ENCODE measurements around the gene ST8SIA6. TPM values are rescaled to one million over a fixed set of nuclear protein-coding genes. Genes with fewer than 3 reads are reported as not detected.

Gene ST8SIA6
- total and polyA plus RNA-seq, 9 of the 15 experiments (the other 6 are each of a cell fraction or from before 2014, with no cell fraction given), result 0.69 to 6.7 (median 5.0) TPM

DNA sequence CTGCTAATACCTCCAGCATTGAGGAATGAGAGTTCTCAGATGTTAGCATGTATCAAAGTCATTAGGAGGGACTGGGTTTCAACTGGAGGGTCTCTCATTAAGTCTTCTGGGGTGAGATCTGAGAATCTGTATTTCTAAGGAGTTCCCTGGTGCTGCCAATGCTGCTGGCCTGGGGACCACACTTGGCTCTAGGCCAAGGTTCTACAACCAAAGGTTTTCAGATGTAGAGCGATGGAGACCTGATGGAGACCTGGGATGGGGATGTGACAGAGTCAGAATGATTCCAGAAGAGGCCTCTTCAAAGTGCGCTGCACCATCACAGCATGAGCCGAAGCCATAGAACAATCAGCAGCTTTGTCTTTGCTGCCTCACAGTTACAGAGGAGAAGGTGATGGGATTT lies 27.2 kb downstream of the ST8SIA6 start (continued):
- TF ChIP-seq, protein P1, sequence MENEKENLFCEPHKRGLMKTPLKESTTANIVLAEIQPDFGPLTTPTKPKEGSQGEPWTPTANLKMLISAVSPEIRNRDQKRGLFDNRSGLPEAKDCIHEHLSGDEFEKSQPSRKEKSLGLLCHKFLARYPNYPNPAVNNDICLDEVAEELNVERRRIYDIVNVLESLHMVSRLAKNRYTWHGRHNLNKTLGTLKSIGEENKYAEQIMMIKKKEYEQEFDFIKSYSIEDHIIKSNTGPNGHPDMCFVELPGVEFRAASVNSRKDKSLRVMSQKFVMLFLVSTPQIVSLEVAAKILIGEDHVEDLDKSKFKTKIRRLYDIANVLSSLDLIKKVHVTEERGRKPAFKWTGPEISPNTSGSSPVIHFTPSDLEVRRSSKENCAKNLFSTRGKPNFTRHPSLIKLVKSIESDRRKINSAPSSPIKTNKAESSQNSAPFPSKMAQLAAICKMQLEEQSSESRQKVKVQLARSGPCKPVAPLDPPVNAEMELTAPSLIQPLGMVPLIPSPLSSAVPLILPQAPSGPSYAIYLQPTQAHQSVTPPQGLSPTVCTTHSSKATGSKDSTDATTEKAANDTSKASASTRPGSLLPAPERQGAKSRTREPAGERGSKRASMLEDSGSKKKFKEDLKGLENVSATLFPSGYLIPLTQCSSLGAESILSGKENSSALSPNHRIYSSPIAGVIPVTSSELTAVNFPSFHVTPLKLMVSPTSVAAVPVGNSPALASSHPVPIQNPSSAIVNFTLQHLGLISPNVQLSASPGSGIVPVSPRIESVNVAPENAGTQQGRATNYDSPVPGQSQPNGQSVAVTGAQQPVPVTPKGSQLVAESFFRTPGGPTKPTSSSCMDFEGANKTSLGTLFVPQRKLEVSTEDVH (IDR thresholded peaks at IDR 0.05; ENCODE audit: low read depth, partially characterized antibody), result no peak
- TF ChIP-seq ZBTB17 (CRISPR knock-in tag; IDR thresholded peaks at IDR 0.05), result no peak
- no peak for TF ChIP-seq NFE2L1 (tag; IDR thresholded peaks at IDR 0.05; ENCODE audit: borderline replicate concordance, low read depth)
- TF ChIP-seq GABPB1 (CRISPR knock-in tag; IDR thresholded peaks at IDR 0.05), result no peak
- TF ChIP-seq LCOR (CRISPR knock-in tag; IDR thresholded peaks at IDR 0.05), result no peak
- TF ChIP-seq MECOM (CRISPR knock-in tag; IDR thresholded peaks at IDR 0.05), result no peak
- TF ChIP-seq ZNF384 (IDR thresholded peaks at IDR 0.05; ENCODE audit: low read depth, low read length), result no peak
- TF ChIP-seq, protein P2, sequence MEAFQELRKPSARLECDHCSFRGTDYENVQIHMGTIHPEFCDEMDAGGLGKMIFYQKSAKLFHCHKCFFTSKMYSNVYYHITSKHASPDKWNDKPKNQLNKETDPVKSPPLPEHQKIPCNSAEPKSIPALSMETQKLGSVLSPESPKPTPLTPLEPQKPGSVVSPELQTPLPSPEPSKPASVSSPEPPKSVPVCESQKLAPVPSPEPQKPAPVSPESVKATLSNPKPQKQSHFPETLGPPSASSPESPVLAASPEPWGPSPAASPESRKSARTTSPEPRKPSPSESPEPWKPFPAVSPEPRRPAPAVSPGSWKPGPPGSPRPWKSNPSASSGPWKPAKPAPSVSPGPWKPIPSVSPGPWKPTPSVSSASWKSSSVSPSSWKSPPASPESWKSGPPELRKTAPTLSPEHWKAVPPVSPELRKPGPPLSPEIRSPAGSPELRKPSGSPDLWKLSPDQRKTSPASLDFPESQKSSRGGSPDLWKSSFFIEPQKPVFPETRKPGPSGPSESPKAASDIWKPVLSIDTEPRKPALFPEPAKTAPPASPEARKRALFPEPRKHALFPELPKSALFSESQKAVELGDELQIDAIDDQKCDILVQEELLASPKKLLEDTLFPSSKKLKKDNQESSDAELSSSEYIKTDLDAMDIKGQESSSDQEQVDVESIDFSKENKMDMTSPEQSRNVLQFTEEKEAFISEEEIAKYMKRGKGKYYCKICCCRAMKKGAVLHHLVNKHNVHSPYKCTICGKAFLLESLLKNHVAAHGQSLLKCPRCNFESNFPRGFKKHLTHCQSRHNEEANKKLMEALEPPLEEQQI (IDR thresholded peaks at IDR 0.05), result no peak
- TF ChIP-seq, protein P3, sequence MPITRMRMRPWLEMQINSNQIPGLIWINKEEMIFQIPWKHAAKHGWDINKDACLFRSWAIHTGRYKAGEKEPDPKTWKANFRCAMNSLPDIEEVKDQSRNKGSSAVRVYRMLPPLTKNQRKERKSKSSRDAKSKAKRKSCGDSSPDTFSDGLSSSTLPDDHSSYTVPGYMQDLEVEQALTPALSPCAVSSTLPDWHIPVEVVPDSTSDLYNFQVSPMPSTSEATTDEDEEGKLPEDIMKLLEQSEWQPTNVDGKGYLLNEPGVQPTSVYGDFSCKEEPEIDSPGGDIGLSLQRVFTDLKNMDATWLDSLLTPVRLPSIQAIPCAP (CRISPR knock-in tag; IDR thresholded peaks at IDR 0.05; ENCODE audit: borderline replicate concordance), result no peak
- TF ChIP-seq CTBP1 (IDR thresholded peaks at IDR 0.05; ENCODE audit: borderline replicate concordance), result 0 out of 2 replicates have a peak, but pooled peaks have one; percentile 16
- TF ChIP-seq, protein P4, sequence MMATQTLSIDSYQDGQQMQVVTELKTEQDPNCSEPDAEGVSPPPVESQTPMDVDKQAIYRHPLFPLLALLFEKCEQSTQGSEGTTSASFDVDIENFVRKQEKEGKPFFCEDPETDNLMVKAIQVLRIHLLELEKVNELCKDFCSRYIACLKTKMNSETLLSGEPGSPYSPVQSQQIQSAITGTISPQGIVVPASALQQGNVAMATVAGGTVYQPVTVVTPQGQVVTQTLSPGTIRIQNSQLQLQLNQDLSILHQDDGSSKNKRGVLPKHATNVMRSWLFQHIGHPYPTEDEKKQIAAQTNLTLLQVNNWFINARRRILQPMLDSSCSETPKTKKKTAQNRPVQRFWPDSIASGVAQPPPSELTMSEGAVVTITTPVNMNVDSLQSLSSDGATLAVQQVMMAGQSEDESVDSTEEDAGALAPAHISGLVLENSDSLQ (IDR thresholded peaks at IDR 0.05), result no peak
- TF ChIP-seq, protein P5, sequence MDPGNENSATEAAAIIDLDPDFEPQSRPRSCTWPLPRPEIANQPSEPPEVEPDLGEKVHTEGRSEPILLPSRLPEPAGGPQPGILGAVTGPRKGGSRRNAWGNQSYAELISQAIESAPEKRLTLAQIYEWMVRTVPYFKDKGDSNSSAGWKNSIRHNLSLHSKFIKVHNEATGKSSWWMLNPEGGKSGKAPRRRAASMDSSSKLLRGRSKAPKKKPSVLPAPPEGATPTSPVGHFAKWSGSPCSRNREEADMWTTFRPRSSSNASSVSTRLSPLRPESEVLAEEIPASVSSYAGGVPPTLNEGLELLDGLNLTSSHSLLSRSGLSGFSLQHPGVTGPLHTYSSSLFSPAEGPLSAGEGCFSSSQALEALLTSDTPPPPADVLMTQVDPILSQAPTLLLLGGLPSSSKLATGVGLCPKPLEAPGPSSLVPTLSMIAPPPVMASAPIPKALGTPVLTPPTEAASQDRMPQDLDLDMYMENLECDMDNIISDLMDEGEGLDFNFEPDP (CRISPR knock-in tag; IDR thresholded peaks at IDR 0.05), result no peak
- TF ChIP-seq ZNF584 (CRISPR knock-in tag; IDR thresholded peaks at IDR 0.05; ENCODE audit: low read depth), result no peak

All from K562 (cell line).